Measurements from ENCODE around the gene MAPK13.
"Not testable (repeated sequence)": the region's sequence is repeated elsewhere in the genome, so short reads cannot be mapped to it uniquely, and the experiment has no call there.

MAPK13 gene

DNA sequence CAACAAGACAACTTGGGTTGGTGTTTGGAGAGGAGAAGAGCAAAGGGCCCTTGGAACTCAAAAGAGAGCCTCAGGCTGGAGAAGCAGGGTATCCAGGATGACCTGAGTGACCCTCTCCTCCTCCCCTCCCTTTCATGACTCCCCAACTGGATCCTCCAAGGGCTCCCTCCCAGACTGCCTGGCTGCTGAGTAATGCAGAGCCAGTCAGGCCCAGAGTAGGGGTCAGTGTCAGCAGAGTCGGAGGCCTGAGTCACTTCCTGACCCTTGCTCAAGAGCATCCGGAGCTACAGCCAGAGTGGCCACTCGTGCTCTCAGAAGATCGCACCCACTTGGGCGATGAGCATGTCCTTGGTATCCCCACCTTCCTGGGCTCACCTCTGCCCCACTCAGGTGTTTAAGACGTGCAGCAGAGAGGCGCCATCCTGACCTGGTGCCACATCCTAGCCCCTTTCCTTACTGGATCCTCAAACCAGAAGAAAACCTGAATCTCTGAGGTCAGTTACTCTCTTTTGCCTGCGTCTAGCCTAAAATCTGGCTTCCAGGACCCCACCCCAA, 2.8 kb upstream of the MAPK13 start:
- no peak for DNase-seq (ENCODE audit: low read depth in 2 of 2)

DNA sequence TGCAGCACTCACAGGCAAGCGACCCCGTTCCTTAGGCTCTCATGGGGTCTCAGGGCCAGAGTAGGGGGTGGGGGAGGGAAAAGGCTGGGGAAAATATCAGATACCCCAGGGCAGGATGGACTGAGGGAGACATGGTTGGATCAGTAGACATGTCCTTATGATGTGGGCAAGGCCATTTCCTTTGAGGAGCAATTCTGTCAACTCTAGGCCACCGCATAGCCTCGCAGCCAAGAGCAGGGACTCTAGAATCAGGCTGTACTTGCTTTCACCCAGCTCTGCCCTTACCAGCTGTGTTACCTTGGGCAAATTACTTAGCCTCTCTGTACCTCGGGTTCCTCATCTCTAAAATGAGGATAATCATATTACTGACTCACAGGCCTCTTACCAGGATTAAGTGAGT, 2.2 kb upstream of the MAPK13 start:
- DNase-seq (ENCODE audit: low read depth in 2 of 2): no peak

DNA sequence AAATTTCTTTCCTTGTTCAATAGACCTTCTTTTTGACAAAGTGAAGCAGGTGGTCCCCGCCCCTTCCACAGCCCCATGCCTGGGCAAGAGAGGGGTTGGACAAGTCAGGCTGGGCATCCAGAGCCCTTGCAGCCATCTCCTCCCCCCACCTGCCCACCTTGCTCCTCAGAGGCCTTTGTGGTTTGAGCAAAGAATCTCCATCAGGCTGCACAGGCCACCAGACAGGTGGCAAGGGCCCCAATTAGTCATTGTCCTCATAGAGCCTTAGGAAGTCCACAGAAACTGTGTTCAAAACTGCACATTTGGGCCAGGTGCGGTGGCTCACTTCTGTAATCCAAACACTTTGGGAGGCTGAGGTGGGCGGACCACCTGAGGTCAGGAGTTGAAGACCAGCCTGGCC, 1.5 kb upstream of the MAPK13 start:
- no peak for DNase-seq (ENCODE audit: low read depth in 2 of 2)

- not testable (repeated sequence) for DNase-seq (ENCODE audit: low read depth in 2 of 2)
These were observed 979 bp upstream of the MAPK13 start for GRCh38 chr6:36129334-36129733.

GRCh38 chr6:36130667-36131510, 576 bp downstream of the MAPK13 start:
- peak in 1 of 2 donors; percentile 60 for DNase-seq (ENCODE audit: low read depth in 2 of 2)

GRCh38 chr6:36131511-36132245, 1.4 kb downstream of the MAPK13 start:
- DNase-seq (ENCODE audit: low read depth in 2 of 2): peak in 1 of 2 donors; percentile 21

- DNase-seq (ENCODE audit: low read depth in 2 of 2): no peak
These were observed 2.1 kb downstream of the MAPK13 start for GRCh38 chr6:36132246-36132895.

GRCh38 chr6:36133148-36133547, 2.8 kb downstream of the MAPK13 start:
- DNase-seq (ENCODE audit: low read depth in 2 of 2): no peak

GRCh38 chr6:36133912-36134311, 3.6 kb downstream of the MAPK13 start:
- no peak for DNase-seq (ENCODE audit: low read depth in 2 of 2)

- DNase-seq (ENCODE audit: low read depth in 2 of 2): no peak
These were observed 4.9 kb downstream of the MAPK13 start for GRCh38 chr6:36135053-36135731.

GRCh38 chr6:36136034-36136433, 5.7 kb downstream of the MAPK13 start:
- no peak for DNase-seq (ENCODE audit: low read depth in 2 of 2)

DNA sequence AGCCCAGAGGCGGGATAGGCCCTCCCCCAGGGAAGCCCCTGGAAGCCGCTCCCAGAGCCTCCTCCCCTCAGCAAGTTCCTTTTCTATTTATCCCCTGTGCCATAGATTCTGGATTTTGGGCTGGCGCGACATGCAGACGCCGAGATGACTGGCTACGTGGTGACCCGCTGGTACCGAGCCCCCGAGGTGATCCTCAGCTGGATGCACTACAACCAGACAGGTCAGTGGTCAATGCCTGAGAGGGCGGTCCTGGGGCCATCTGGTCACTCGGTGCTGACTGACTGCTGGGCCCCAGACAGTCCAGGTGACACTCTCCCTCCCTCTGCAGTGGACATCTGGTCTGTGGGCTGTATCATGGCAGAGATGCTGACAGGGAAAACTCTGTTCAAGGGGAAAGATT, 6.2 kb downstream of the MAPK13 start:
- DNase-seq (ENCODE audit: low read depth in 2 of 2): no peak

DNA sequence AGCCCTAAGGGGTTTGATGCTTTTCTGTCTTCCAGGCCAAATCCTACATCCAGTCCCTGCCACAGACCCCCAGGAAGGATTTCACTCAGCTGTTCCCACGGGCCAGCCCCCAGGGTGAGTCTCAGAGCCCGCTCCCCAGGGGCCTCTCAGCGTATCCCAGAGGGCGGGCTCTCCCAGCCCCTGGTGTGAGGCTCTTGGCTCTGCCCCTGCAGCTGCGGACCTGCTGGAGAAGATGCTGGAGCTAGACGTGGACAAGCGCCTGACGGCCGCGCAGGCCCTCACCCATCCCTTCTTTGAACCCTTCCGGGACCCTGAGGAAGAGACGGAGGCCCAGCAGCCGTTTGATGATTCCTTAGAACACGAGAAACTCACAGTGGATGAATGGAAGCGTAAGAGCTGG, 8.4 kb downstream of the MAPK13 start:
- no peak for DNase-seq (ENCODE audit: low read depth in 2 of 2)

GRCh38 chr6:36139431-36139830, 9.1 kb downstream of the MAPK13 start:
- DNase-seq (ENCODE audit: low read depth in 2 of 2): no peak

DNA sequence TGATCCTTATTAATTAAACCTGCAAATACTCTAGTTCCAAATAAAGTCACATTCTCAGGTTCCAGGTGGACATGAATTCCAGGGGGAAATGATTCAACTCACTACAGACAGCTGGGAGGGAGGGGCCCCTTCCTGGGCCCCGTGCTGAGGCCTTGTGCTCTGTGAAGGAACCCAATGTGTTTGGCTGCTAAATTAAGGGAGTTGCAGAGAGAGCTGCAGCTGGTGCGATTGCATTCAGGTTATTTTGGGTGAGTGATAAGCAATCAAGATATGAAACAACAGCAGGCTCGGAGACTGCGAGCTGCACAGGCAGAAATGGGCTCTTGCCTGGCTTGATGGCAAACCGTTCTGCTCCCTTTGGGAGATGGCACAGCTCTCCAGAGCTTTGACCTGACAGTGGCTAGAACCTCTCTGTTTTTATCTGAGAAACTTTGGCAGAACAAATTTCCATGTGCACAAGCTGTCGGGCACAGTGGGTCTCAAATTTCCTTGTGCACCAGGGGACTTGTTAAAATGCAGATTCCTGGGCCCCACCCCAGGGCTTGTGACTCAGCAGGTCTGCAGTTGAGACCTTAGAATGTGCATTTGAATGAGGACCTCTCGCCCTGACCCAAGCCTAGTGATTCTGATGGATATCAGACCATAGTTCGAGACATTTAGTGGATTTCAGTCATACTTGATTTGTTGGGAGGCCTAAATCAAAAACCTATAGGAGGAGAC, 9.8 kb downstream of the MAPK13 start:
- DNase-seq (ENCODE audit: low read depth in 2 of 2): no peak

- DNase-seq (ENCODE audit: low read depth in 2 of 2): no peak
These were observed 10.8 kb downstream of the MAPK13 start for GRCh38 chr6:36141091-36141490.

DNA sequence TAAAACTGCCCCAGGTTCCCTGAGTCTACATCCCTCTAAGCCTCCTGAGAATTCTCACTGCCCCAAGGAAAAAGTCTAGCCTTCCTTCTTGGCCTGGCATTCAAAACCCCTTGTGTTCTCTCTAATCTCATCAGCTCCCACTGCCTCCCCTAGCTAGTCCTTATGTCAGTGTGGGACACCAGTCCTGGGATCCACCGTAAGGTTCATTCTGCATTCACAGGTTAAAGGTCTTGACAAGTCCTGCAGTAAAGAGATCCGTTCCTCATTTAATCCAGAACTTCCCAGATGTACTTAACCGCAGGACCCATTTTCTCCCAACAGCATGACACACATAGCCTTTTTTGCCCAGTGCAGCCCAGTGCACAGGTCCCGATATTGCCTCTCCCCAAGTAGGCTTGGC, 11.6 kb downstream of the MAPK13 start:
- DNase-seq (ENCODE audit: low read depth in 2 of 2): no peak

- no peak for DNase-seq (ENCODE audit: low read depth in 2 of 2)
These were observed 12.9 kb downstream of the MAPK13 start for GRCh38 chr6:36142971-36143838.

DNA sequence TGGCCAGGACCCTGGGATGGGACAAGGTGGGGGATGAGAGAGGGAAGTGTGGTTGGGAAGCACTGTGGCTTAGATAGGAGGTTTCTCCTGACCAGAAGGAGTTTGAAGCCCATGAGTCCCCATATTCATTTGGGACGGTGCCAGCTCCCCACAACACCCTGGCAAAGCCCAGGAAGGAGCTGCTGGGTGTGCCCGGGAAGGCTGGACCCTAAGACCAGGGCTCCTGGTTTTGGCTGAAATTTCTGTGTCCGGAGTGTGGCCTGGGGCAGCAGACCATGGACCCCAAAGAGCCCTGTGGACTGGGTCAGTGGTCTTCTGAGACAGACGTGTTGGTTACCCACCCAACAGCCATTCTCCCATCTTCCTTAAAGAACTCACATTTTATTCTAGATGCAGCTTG, 15.2 kb downstream of the MAPK13 start:
- DNase-seq (ENCODE audit: low read depth in 2 of 2): no peak

DNA sequence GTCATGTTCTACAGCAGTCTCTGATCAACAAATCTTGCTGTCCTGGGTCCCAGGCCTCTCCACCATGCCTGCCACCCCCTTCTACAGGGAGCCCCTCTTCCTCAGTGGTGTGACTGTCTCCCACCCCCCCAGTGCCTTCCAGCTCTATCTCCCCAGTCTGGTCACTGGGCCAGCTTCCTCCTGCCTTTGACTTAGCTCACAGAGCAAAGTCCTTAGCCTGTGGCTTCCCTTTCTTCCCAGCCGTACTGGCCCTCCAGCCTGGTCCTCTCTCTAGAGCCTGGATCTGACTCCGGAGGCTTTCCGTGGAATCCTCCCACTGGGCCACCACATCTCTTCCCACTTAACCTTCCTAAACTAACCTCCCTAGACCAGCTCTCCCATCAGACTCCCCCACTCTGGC, 17.0 kb downstream of the MAPK13 start:
- no peak for DNase-seq (ENCODE audit: low read depth in 2 of 2)
